ENCODE results near the gene SLC10A7.

DNA sequence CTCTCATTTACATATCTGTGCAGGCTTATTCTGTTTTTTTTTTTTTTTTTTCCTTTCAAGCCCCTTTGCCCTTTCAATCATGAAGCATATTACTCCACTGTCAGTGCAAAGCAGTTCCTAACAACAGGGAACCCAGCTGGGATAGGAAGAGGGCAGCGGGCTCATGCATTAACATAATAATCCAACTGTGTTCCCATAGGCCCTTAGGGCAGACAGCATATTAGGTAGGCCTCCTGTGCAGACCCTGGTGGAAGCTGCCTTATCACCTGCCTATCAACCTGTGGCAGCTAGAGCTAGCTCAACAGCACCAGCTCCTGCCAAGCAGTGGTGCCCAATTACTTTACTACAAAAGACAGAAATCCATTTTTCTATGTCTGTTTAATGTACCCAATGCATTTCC is 49.3 kb downstream of the SLC10A7 start:
- no peak for TF ChIP-seq NCOA6 (IDR thresholded peaks at IDR 0.05)
- TF ChIP-seq CTCF (IDR thresholded peaks at IDR 0.05 in 2 of 3, conservative IDR thresholded peaks at IDR 0.05 in 1 of 3; ENCODE audit: insufficient read depth in 2 of 3, low read depth in 1 of 3, low read length in 3 of 3) = no peak
- TF ChIP-seq ZFP36 (IDR thresholded peaks at IDR 0.05; ENCODE audit: low read depth, low read length, partially characterized antibody) = no peak
- no peak for TF ChIP-seq REST (IDR thresholded peaks at IDR 0.05; ENCODE audit: borderline replicate concordance)
- no peak for TF ChIP-seq REST (CRISPR knock-in tag; IDR thresholded peaks at IDR 0.05; ENCODE audit: low read depth)
- TF ChIP-seq U2AF1 (optimal IDR thresholded peaks at IDR 0.05; ENCODE audit: low read depth, low read length) = no peak
- TF ChIP-seq RCOR1 (IDR thresholded peaks at IDR 0.05; ENCODE audit: borderline replicate concordance in 1 of 2, low read depth in 2 of 2, low read length in 2 of 2) = no peak

All from K562 (cell line).